T-helper 9 cell (primary cell): ENCODE data around the gene ARHGEF1.
"Not testable (repeated sequence)": the region's sequence is repeated elsewhere in the genome, so short reads cannot be mapped to it uniquely, and the experiment has no call there.

Source experiments
- DNase-seq: peaks from one replicate; pipeline ENCODE4 v3.0.0-alpha.2; 2020

The ARHGEF1 gene

DNA sequence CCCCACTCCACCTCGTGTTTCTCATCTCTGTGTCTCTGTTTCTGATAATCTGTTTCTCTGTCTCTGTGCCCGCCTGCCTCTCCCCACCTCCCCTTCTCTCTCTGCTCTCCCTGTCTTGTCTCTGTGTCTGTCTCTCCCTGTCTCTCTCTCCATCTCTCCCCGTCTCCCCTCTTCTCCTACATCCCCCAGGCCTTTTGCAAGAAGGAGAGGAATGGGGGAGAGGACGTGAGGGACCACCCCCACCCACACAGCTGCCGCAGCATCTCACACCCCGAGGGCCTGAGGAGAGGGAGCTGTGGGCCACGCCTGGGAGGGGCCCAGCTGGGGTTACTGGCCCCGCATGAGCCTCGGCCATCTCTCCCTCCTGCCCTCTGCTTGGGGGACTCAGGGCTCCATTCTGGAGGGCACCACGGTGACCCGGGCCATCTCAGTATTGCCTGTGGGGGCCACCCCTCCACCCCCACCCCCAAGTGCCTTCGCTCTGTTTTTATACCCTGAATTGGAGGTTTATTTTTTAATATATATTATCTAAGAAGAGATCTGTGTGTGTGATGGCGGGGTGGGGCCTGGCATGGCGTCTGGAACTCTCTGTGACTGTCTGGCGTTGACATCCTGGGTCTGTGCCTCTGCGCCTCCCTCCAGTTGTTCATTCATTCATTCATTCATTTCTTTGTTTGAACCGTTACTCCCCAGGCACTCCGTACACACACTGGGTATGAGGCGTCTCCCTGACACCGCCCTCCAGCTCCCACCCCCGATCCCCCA is 24.1 kb downstream of the ARHGEF1 start:
- DNase-seq: no peak

GRCh38 chr19:41907994-41908615 is 25.1 kb downstream of the ARHGEF1 start:
- no peak for DNase-seq

DNA sequence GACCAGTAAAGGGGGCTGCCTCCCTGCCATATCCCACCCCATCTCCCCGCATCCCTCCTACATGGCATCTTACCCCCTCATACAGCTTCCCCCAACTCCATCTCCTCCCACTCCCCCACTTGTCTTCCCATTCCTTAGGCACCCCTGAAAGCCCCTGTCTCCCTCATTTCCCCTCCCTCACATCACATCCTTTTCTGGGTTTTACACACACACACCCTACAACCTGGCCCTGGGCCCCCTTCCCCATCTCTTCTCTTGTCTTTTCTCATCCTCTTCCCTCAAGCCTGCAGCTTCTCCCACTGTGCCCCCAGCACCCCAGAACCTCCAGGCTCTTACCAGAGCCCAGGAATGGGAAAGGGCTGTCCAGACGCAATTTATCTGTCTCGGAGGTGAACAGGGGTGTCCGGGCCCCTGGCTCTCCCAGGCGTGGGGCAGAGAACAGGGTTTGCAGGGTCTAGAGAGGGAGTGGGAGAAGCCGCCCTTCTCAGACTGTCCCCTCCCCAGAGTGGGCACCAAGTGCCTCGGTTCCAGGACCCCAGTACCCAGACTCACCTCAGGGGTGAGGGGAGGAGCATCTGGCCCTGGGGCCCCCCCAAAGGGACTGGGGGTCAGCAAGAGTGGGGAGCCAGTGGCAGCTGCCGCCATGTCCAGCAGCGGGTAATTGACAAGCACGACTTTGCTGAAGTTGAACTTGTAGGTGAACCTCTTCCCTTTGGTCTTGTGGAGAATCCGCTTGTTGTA is 25.9 kb downstream of the ARHGEF1 start:
- DNase-seq: no peak

GRCh38 chr19:41909706-41910105 is 26.7 kb downstream of the ARHGEF1 start:
- DNase-seq: no peak

- no peak for DNase-seq
Observed at GRCh38 chr19:41910240-41910991, 27.4 kb downstream of the ARHGEF1 start.

- DNase-seq: no peak
Observed at GRCh38 chr19:41910992-41911888, 28.3 kb downstream of the ARHGEF1 start.

DNA sequence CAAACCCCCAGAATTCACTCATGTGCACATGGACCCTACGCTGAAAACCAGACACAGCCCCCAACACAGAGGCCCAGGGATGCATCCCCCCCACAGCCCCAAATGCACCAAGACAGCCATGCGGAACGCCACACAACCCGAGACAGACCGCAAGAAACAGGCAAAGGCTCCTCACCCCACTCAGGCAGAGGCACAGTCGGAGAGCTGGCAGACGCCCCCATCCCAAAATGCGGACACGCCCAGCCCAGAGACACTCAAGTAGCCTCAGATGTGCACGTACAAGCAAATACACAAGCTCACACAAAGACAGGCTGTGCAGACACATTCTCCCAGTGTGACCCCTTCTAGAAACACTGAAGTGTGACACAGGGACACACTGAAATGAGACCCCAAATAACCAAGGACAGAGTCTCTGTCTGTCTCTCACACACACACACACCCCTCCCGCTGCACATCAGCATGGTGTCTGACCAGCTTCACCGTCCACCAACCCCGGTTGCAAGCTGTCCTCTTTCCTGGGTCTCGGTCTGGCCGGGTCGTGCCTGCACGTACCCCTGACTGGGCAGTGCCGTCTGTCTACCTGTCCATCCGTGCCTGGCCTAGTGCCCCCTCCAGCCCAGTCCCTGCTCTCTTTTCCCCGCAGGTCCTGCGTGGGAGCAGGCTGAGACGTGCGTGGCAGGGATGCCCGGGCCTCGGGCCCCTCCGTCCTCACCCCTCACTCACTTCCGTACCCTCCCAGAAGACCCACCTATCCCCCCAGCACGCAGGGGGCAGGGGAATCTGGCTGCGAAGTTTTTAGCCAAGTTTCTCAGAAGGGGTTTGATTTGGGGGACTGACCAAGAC is 29.1 kb downstream of the ARHGEF1 start:
- DNase-seq: no peak

GRCh38 chr19:41912899-41913537 is 30.0 kb downstream of the ARHGEF1 start:
- peak; percentile 29 for DNase-seq

- no peak for DNase-seq
Observed at GRCh38 chr19:41913538-41914423, 30.8 kb downstream of the ARHGEF1 start.

DNA sequence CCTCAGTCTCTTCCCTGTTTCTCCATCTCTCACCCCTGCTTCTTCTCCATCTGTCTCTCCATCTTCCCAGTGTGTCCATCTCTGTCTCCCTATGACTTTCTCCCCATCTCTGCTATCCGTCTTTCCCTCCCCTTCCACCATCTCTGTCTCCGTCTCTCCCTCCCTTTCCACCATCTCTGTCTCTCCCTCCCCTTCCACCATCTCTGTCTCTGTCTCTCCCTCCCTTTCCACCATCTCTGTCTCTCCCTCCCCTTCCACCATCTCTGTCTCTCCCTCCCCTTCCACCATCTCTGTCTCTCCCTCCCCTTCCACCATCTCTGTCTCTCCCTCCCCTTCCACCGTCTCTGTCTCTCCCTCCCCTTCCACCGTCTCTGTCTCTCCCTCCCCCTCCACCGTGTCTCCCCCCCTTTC is 31.4 kb downstream of the ARHGEF1 start:
- DNase-seq: not testable (repeated sequence)

DNA sequence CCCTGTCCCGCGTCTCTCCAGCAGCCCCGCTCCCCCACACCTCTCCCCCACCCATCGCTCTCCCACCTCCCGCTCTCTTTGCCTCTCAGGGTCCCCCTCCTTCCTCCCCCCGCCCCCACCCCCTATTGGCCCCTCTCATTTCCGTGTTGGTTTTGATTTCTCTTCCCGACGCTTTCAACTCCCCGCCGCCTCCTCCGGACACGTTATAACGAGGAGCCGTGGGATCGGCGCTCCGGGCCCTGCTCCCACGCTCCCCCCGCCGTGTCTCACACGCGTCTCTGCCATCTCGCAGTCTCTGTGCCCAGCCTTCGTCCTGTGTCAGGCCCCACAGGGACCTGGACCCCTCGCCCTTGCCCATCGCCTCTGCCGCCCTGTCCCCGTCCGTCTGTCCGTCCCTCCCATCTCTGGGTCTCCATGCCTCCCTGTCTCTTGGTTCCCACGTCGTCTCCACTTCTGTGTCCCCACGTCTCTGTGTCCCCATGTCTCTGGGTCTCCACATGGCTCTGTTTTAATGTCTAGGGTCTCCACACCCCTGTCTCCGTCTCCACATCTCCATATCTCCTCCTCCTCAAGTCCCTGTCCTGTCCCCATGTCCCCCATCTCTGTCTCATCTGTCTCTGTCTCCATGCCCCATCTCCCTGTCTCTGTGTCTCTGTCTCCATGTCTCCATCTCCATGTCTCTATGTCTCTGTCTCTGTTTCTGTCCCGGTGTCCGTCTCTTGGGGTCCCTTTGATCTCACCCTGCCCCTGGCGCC is 32.2 kb downstream of the ARHGEF1 start:
- no peak for DNase-seq

DNA sequence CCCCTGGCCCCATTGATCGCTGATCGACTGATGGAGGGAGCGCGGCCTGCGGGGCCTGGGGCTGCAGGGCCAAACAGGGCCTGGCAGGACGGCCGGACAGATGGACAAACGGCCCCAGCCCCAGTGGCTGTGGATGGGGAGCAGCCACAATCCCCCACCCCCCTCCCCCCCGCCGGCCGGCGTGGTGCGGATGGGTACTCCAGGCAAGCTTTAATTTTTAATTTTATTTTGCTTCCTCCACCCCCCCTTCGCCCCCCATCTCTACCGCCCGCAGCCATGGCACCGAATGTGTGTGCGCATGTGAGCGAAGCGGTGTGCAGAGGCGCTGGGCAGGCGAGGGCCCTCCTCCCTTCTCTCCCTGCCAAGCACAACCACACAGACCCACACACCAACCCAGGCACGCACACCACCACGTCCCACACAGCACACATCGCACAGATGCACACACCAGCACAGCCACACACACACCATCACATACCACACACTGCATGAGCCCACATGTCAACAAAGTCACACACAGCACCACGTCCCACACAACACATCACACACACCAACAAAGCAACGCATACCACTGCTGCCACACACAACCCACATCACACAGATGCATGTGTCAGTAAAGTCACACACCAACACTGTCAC is 32.9 kb downstream of the ARHGEF1 start:
- no peak for DNase-seq

GRCh38 chr19:41917676-41918075 is 34.7 kb downstream of the ARHGEF1 start:
- DNase-seq: no peak

- no peak for DNase-seq
Observed at GRCh38 chr19:41918095-41918494, 35.1 kb downstream of the ARHGEF1 start.

GRCh38 chr19:41918653-41919244 is 35.8 kb downstream of the ARHGEF1 start:
- no peak for DNase-seq

- DNase-seq: no peak
Observed at GRCh38 chr19:41919948-41920712, 37.1 kb downstream of the ARHGEF1 start.
